NT2/D1 (cell line): Measurements from ENCODE around the gene TAX1BP3.

ENCODE experiments used
- DNase-seq: peaks from one replicate; pipeline ENCODE4 v3.0.0-alpha.2; 2011; ENCODE audit warnings: low read depth, low spot score
- H3K27me3 ChIP-seq: 2 replicates; pipeline ENCODE4 v1.6.0; 2011; ENCODE audit warnings: mild to moderate bottlenecking; ENCODE audit not compliant: insufficient read length, insufficient read depth
- H3K36me3 ChIP-seq: 2 replicates; pipeline ENCODE4 v1.6.1; 2011; ENCODE audit warnings: mild to moderate bottlenecking, low read length, mixed read lengths; ENCODE audit not compliant: insufficient read depth, insufficient read length
- H3K4me1 ChIP-seq: 2 replicates; pipeline ENCODE4 v1.5.1; 2011; ENCODE audit not compliant: insufficient read depth, insufficient read length
- H3K4me3 ChIP-seq: 2 replicates; pipeline ENCODE4 v1.5.1; 2011; ENCODE audit warnings: low read depth; ENCODE audit not compliant: insufficient read length
- H3K9ac ChIP-seq: 2 replicates; pipeline ENCODE4 v1.6.0; 2011; ENCODE audit warnings: low read depth; ENCODE audit not compliant: insufficient read length
- H3K9me3 ChIP-seq: 2 replicates; pipeline ENCODE4 v1.5.1; 2011; ENCODE audit warnings: mild to moderate bottlenecking, low read length; ENCODE audit not compliant: insufficient read depth
- SUZ12 ChIP-seq: IDR thresholded peaks from 2 replicates; pipeline ENCODE4 v1.6.1; 2011; ENCODE audit not compliant: insufficient read length, insufficient read depth; ENCODE audit errors: extremely low read depth
- YY1 ChIP-seq: IDR thresholded peaks from 2 replicates; pipeline ENCODE4 v1.6.1; 2011; ENCODE audit not compliant: insufficient read length, insufficient read depth
- ZNF274 ChIP-seq: IDR thresholded peaks from 2 replicates; pipeline ENCODE4 v1.6.1; 2011; ENCODE audit warnings: mild to moderate bottlenecking, low read depth, low read length

TAX1BP3 gene

DNA sequence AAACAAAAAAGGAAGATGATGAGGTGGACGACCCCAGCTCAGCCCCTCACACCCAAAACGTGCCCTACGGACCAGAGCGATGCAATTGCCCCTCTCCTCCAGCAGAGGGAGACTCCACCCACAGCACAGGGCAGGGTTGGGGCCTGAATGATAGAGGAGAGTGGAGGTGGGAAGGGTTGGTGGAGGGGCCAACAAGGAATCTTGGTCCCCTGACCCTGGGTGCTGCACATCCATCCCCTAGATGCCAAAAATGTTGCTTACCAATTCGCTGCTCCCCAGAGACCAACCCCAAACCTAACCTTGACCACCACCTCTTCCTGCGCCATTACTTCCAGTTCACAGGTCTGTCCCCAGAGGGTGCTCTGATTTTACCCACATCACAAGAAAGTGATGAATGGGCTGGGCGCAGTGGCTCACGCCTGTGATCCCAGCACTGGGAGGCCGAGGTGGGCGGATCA is 14.7 kb upstream of the TAX1BP3 start:
- H3K36me3 ChIP-seq, result no peaks in the 10 kb centered on the region
- no peak for DNase-seq
- TF ChIP-seq ZNF274 (no peak), SUZ12 (no peak), YY1 (no peak)

DNA sequence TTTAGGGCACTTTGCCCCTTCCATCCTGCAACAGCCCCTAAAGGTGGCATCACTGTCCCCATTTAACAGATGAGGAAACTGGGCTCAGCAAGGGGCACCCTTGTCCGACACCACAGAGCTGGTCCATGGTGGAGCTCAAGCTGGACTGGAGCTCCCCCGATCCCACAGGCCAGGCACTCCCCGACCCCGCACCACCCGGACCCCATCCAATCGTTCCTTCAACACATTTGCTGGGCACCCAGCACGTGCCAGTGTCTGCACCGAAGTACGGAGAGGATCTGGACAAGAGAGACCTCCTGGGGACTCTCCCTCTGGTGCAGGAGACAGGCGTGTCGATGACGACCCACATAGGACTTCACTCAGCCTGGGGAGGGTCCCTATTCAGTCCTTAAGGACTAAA is 13.7 kb upstream of the TAX1BP3 start:
- TF ChIP-seq SUZ12, result no peak
- H3K4me3 ChIP-seq, result no peak overlapping the region
- no peaks in the 10 kb centered on the region for H3K36me3 ChIP-seq
- H3K27me3 ChIP-seq, result no peaks in the 10 kb centered on the region
- peaks cover 10% of the 10 kb centered on the region for H3K4me1 ChIP-seq
- H3K9ac ChIP-seq, result no peak overlapping the region
- H3K9me3 ChIP-seq, result no peaks in the 10 kb centered on the region
- DNase-seq, result no peak

More for the DNA sequence above, 14.7 kb upstream of the TAX1BP3 start:
- Histone ChIP-seq H3K27me3 (no peaks in the 10 kb centered on the region), H3K4me3 (no peak overlapping the region), H3K9ac (no peak overlapping the region), H3K9me3 (no peaks in the 10 kb centered on the region), H3K4me1 (peaks cover 11% of the 10 kb centered on the region)

DNA sequence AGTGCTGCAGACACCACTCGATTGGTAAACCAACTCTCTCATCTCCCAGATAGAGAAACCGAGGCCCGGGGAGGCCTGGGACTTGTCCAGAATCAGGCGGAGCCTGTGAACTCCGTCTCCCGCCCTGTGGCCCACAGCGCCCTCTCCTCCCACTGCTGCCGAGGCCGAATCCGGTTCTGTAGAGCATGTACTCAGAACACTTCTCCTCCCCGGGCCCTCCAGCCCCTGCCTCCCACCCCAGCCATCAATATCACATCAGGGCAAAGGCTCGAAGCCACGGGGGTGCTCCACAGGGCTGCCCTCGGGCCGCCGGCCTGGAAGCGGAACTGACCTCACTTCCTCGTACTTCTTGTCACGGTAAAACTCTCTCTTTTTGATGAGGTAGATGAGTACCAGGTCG is 13.2 kb upstream of the TAX1BP3 start:
- TF ChIP-seq ZNF274, result no peak
- Histone ChIP-seq H3K27me3 (no peaks in the 10 kb centered on the region), H3K9ac (no peak overlapping the region), H3K9me3 (no peaks in the 10 kb centered on the region), H3K36me3 (no peaks in the 10 kb centered on the region), H3K4me3 (no peak overlapping the region), H3K4me1 (peaks cover 10% of the 10 kb centered on the region)
- no peak for DNase-seq

DNA sequence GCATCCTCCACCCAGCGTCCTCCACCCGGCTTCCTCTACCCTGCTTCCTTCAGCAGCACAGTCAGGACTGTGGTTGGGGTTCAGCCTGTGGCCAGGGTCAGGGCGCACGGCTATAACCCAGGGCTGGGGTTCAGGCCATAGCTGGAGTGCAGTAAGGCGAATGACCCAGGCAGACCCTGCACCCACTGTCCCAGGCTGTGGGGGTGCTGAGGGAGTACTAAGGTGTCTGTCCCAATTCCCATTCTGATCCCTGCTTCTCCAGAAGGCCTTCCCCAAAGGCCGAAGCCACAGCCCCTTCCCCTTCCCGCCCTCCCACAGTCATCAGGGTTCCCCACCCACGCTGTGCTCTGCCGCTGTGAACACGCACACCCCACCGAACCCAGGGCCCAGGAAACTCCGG is 12.7 kb upstream of the TAX1BP3 start:
- H3K4me1 ChIP-seq, result peaks cover 10% of the 10 kb centered on the region
- H3K36me3 ChIP-seq, result no peaks in the 10 kb centered on the region
- no peaks in the 10 kb centered on the region for H3K9me3 ChIP-seq
- H3K27me3 ChIP-seq, result no peaks in the 10 kb centered on the region
- TF ChIP-seq YY1 (no peak), ZNF274 (no peak), SUZ12 (no peak)
- no peak overlapping the region for H3K9ac ChIP-seq
- H3K4me3 ChIP-seq, result no peak overlapping the region
- no peak for DNase-seq

DNA sequence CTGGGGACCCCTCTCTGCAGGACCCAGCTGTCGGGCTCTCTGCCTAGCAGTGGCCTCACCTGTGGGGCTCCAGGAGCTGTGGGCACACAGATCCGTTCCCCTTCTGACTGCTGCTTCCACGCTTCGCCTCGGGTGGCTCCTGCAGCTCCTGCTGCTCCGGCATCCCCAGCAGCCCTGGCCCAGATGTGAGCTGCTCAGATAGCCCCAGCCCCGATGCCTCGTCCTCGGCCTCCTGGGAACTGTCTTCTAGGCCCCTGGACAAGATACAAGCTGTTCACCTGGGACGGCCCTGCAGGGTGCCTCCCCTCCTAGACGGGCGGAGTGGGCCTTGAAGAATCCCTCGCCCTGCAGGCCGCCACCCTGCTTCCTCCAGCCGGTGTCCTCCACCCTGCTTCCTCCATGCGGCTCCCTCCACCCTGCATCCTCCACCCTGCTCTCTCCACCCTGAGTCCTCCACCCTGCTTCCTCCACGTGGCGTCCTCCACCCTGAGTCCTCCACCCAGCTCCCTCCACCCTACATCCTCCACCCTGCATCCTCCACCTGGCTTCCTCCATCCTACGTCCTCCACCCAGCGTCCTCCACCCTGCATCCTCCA is 11.3 kb upstream of the TAX1BP3 start:
- no peak for DNase-seq
- no peaks in the 10 kb centered on the region for H3K27me3 ChIP-seq
- H3K4me1 ChIP-seq, result peaks cover 10% of the 10 kb centered on the region
- no peaks in the 10 kb centered on the region for H3K36me3 ChIP-seq
- H3K9ac ChIP-seq, result no peak overlapping the region
- no peaks in the 10 kb centered on the region for H3K9me3 ChIP-seq
- no peak overlapping the region for H3K4me3 ChIP-seq
- TF ChIP-seq YY1, result no peak
- no peak for TF ChIP-seq SUZ12
- no peak for TF ChIP-seq ZNF274

DNA sequence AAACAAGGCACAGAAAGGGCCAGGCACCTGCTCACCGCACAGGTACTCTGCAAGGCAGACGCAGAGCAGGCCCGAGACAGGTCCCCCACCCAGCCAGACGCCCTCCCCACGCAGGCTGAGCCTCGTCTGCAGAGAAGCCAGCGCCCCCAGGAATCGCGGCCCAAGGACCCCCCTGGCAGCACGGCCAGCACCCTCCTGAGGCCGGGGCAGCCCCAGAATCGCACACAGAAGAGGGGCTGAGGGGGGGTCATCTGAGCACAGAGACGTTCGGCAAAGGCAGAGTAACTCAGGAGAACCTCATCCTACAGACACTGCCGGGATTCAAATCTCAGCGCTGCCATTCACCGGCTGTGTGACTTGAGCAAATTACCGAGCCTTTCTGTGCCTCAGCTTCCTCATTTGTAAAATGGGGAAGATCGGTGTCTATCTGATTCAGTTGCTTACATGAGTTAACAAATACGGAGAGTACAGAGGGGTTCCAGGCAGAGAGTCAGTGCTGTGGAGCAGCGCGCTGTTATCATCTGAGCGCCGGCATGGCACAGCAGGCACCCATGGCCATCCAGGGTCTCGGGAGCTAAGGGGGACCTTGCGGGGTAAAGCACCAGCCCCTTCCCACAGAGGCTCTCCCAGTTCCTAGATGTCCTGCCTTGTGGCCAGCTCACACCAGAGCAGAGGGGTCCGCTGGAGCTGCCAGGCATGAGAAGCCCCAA is 10.6 kb upstream of the TAX1BP3 start:
- H3K36me3 ChIP-seq, result no peaks in the 10 kb centered on the region
- no peak for DNase-seq
- H3K4me3 ChIP-seq, result no peak overlapping the region
- peaks cover 10% of the 10 kb centered on the region for H3K4me1 ChIP-seq
- H3K9ac ChIP-seq, result no peak overlapping the region
- TF ChIP-seq ZNF274, result no peak
- no peak for TF ChIP-seq YY1
- TF ChIP-seq SUZ12, result no peak
- no peaks in the 10 kb centered on the region for H3K27me3 ChIP-seq
- no peaks in the 10 kb centered on the region for H3K9me3 ChIP-seq

DNA sequence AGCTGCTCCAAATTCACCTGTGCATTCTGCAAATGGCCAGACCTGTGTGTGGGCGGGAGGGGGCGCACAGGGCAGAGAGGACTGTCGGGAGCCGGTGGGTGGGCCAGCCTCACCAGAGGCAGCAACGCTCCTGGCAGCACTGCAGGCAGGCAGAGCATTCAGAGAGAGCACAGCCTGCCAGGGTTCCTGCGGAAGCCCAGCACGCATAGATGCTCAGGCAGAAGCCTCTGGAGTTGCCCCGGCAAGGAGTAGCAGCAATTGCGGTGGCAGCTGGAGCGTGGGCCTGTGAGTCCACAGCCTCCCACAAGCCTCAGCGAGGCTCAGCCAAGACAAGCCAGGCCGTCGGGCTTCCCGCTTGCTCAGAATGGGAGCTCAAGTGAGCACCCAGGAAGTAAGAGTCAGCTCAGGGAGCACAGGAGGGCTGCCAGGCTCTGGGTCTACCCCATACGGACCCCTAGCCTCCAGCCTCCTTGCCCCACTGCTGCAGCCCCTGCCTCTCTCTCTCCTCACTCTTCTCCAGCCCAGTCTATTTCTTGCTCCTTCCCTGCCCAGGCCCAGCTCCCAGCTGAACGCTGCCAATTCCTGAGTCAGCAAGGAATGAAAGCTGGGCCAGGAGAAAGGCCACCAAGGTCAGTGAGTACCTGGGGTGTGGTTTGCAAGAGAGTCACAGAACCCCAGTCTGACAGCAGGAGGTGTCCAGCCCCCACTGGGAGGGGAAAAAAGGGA is 9.9 kb upstream of the TAX1BP3 start:
- Histone ChIP-seq H3K9me3 (no peaks in the 10 kb centered on the region), H3K36me3 (no peaks in the 10 kb centered on the region), H3K9ac (peak overlapping the region; percentile 32), H3K4me3 (no peak overlapping the region), H3K27me3 (no peaks in the 10 kb centered on the region), H3K4me1 (peaks cover 10% of the 10 kb centered on the region)
- no peak for DNase-seq
- TF ChIP-seq YY1 (no peak), ZNF274 (no peak), SUZ12 (no peak)
